SIG-M5 (cell line): ENCODE measurements around the gene HCN4.

Experiments
- DNase-seq: peaks from one replicate; lab custom pipeline; 2025; lab: John Stamatoyannopoulos, UW

The HCN4 gene

DNA sequence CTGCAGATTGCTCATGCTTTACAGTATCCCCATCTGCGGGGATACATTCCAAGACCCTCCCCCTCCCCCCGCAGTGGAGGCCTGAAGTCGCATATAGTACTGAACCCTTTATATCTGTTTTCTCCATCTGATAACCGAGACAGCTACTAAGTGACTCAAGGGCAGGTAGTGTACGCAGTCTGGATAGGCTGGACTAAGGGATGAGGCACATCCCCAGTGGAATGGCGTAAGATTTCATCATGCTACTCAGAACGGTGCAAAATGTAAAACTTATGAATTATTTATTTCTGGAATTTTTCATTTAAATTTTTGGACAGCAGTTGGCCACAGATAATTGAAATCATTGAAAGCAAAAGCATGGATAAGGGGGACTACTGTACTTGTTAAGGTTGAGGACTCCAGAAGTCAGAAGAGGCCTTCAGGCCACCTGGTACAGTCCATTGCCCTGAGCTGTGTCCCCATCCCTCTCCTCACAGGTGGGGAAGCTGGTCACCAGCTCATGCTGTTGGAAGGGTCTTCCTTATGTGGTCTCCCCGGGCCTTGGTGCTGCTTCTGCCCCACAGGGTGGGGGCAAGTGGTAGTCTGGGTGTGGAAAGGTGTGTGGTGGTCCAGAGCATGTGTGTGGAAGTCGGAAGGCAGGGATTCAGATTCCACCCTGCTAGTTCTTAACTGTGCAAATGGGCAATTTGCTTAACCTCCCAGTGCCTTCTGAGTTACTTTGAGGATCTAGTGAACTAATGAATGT lies 72.0 kb downstream of the HCN4 start:
- DNase-seq, result no peak

DNA sequence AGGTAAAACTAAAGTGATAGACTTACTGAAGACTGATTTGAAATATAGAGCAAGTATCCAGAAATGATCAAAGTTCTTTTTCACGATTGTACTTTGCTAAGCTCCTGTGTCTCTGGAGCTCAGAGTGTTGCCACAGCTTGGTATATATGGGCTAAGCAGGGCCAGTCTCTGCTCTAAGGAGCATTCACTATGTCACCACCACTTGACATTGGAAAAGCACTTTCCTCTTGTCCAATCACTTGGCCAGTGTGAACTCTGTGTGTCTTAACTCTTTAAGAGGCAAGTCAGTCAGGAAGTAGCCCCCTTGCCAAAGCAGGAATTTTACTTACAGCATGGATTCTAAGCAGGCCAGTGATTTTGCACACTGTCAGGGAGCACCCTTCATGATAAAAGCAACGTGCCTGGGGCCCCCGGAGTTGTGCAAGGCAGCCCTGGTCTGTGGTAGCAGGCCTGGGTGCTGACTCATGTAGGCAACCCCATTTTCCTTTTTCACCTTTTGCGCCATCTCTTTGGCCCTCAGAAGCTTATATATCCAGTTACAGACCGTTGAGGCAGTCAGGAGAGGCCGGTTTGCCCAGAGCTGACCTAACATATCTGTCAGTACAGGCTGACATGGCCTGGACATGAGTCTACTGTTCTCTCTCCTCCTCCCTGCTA lies 73.0 kb downstream of the HCN4 start:
- DNase-seq, result peak; percentile 19

DNA sequence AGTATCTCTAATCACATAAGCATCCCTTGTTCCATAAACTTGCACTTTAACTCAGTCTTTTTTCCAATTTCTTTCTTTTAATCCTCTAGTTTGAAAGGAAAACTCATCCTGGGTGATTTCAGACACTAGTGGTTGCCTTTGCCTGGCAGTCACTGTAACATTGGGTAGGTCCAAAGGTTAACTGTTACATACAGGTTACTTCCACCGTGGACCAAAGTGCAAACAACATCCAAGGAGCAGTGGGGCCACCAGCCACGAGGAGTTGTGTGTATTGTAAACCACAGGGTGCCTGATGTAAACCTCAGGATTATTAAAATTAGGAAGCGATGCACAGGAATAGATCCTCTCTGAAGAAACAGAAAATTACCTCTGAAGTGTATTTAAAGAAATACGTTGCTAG lies 75.0 kb downstream of the HCN4 start:
- DNase-seq, result no peak

DNA sequence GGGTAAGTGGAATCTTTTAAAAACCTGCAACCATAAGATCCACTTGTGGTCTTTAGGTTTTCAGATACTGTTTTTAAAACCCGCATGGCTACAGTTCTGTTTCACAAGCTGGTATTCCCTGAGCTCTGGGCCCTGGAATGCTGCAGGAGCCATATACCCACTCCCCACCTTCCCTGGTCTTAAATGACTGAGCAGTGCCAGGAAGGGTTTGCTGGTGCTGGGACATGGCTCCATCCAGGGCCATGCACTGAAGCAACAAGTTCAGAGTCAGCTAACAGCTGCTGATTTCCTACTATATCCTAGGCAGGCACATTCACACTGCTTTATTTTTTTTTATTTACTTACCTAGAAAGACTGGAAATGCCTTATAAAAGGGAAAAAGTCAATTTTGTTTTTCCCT lies 77.3 kb downstream of the HCN4 start:
- DNase-seq, result no peak

DNA sequence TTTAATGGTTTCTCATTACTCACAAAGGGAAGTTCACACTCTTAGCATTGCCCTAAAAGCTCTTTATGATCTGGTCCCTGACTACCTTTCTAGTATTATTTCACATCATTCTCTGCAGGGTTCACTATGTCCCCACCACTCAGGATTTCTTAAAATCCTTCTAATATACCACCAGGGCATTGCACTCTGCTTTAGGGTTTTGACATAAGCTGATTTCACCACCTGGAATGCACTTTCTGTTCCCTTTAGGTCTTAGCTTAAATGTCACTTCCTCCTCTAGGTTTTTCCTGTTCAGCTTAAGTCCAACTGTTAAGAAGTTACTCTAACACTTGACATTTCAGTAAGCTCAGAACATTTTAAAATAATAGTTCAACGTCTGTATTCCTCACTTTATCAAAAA lies 81.7 kb downstream of the HCN4 start:
- DNase-seq, result peak; percentile 70

DNA sequence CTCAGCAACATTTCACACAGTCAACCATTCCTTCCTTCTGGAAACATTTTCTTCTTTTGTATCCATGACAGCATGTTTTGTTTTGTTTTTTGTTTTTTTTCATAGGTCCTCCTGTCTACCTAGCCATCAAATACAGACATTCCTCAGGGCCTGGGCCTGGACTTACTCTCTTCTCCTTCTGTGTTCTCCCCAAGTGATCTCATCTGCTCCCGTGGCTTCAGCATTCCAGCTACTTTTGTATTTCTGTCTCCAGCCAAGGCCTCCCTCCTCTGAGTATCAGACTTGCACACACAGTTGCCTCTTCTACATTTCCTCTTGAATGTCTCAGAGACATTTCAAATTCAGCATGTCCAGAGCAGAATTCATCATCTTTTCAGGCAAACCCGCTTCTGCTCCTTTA lies 82.4 kb downstream of the HCN4 start:
- DNase-seq, result no peak

DNA sequence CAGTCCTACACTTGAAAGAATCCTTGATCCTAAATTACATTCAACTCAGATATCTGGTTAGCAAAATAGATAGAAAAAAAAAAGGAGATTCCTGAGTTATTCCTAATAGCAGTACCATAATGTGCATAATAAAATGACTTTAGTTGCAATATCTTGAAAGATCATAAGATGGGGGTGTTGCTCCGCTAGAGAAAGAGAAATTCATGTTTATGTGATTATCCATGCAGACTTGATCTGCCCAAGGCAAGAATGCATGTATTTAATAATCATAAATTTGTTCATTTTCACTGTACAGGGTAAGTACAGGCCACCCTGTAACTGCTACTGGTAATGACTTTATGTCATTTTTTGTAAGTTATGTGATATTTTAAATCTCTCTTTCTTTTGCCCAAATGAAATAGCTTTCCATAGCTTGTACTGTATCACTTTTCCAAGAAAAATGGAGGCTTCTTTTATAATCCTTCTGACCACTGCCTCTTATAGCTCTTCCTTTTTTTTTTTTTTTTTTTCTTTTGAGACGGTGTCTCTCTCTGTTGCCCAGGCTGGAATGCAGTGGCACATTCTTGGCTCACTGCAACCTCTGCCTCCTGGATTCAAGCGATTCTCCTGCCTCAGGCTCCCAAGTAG lies 84.6 kb downstream of the HCN4 start:
- no peak for DNase-seq

DNA sequence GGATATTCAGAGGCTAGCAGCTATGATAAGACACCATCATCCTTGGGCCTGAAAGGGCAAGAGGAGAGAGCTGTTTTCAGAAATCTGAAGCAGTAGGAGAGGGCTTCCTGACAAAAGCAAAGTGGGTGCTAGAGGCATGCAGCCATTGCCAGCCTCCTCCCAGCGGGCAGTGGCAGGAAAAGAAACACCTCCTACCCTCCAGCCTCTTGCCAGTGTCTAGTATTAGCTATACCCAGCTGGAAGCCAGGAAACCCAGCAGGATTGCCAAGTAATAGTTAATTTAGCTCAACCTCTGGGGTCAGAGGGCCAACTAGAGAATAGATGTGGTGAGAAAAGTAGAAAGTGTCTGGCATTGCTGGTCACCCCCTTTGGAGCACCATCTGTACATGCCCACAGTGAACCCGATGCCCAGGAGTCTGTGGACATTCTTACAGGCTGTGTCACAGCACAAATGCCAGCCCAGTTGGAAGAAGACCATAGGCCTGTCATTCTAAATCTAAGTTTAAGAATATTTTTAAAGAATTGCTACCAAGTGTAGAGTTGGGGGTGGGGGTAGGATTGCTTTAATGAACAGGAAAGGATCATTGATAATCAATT lies 85.3 kb downstream of the HCN4 start:
- DNase-seq, result no peak

DNA sequence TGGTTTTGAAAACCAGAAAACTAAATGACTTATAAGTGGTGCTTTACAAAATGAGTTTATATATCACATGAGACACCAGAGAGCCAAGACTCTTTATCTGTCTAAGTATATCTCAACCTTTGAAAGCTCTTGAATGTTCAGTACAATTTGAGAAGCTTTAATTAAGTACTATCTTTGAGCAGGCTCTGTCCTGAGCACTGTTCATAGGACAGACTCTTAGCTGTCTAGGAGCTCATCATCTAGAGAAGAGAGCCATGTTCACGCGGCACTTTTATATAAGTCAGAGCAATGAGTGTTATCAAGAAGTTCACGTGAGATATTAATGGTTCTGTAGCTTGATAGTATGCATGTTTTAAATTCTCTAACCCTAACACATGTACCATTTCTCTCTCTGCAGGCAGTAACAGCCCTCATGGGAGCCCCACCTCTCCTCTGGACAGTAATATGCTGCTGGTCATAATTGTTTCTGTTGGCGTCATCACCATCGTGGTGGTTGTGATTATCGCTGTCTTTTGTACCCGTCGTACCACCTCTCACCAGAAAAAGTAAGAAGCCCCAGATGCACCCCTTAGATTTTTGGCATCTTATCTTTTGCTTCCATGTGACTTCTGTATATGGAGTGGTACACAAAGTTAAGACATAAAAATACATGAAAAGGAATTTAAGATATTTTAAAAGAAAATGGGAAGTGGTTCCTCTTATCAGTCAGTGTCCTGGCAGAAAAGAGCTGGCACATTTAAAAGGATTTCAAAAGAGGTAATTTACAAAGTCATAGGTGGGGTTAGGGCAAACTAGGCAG lies 86.0 kb downstream of the HCN4 start:
- DNase-seq, result no peak

DNA sequence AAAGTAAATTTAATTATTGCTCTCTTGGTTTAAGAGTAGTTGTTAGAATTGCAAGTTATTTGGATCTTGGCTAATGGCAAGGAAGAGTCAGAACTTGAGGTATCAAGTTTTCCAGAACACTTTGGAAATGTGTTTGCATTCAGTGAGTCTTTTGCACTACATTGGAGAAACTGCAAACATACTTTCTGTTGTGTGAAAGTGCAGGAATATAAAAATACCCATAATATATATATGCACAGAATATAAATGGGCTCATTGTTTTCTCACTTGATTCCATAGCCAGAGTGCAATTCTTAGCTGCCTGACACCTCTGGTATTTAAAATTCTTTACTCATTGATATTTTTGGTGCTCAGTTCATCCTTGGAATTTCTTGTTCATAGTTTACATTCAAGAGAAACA lies 92.9 kb downstream of the HCN4 start:
- DNase-seq, result no peak

DNA sequence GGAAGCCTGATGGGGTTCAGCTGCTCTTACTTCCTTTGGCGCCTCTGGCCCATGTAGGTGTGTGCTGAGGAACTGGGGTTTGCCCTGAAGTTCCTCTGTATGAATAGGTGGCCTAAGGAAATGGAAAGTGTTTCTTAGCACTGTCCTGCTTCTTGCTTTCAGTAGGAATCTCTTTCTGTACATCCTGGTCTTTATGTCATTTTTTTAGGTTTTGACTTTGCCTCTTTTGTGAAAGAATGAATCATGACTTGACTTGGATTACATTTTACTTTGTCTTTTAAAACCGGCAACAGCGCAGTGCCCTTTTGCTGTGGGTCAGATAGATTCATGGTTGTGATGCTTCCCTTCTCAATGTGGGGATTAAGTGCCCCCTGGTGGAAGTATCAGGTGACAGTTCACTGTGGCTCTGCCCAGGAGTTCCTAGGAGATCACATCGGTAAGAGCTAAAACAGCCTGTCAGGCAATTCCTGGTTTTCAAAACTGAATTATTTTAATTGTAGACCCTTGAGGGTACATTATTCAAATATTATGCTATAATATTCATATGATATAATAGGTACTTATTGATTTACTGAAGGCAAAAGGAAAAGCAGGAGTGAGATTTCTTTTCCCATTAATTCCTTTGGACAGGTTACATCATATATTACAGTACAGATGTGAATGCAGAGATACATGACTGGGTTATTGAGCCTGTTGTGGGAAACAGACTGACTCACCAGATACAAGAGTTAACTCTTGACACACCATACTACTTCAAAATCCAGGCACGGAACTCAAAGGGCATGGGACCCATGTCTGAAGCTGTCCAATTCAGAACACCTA lies 95.4 kb downstream of the HCN4 start:
- no peak for DNase-seq

DNA sequence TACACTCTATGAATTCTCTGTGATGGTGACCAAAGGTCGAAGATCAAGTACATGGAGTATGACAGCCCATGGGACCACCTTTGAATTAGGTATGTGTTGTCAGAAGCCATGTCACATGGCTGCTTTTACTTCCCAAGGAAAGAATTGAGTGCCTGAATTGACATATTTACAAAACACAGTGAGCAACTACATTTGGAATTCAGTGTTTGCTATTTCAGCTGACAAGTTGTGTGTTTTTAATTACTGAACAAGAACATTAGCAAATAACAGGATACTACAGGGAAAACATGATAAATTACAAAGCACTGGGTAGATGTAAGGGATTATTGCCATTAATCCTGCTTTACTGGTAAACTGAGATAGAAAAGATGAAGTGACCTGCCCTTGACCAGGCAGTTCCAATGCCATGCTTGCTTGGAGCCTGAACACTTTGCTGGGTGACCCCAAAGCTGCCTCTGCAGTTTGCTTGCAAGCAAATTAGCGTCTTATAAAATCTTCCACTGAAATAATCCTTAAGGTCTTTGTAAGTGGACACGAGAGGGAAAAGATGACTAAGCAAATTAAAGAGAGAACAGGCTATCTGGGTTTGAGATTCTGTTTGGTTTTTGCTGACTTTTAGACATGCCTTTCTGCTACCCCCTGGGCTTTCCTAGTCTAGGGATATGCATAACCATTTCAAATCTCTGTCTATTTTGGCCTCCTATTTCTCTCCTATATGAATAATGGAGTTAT lies 98.2 kb downstream of the HCN4 start:
- DNase-seq, result no peak
